GM12892 (cell line): ENCODE data around the gene RHOJ.

ENCODE experiments used
- POLR2A ChIP-seq: IDR thresholded peaks from 2 replicates; pipeline ENCODE4 v1.6.1; 2011; ENCODE audit warnings: low read depth, low read length, control low read depth
- POLR2AphosphoS5 ChIP-seq: IDR thresholded peaks from 2 replicates; pipeline ENCODE4 v1.6.1; 2011; ENCODE audit warnings: low read depth, low read length, control low read depth
- TAF1 ChIP-seq: IDR thresholded peaks from 2 replicates; pipeline ENCODE4 v1.6.1; 2011; ENCODE audit warnings: low read depth, mild to moderate bottlenecking, control low read depth, low read length, borderline replicate concordance

GRCh38 chr14:63237791-63238190 lies 33.5 kb downstream of the RHOJ start:
- TF ChIP-seq POLR2AphosphoS5 (no peak), POLR2A (no peak), TAF1 (no peak)
